ENCODE measurements around the gene FRS2.
"Not testable (repeated sequence)": the region's sequence is repeated elsewhere in the genome, so short reads cannot be mapped to it uniquely, and the experiment has no call there.

Gene FRS2

GRCh38 chr12:69440886-69441285 is 29.3 kb upstream of the FRS2 start:
- no peaks in the 10 kb centered on the region for H3K4me1 Mint-ChIP-seq (ENCODE audit: low read depth in 2 of 2)
- no peaks in the 10 kb centered on the region for H3K36me3 Mint-ChIP-seq (ENCODE audit: insufficient read depth)
- no peaks in the 10 kb centered on the region for H3K9me3 Mint-ChIP-seq
- H3K27me3 Mint-ChIP-seq = no peaks in the 10 kb centered on the region
- H3K4me3 Mint-ChIP-seq = no peak overlapping the region
- ATAC-seq (replicated peaks) = no peak
- H3K27ac Mint-ChIP-seq = no peak overlapping the region
- no peak for DNase-seq

GRCh38 chr12:69442894-69443293 is 27.3 kb upstream of the FRS2 start:
- no peak overlapping the region for H3K4me3 Mint-ChIP-seq
- H3K9me3 Mint-ChIP-seq = no peaks in the 10 kb centered on the region
- no peaks in the 10 kb centered on the region for H3K27me3 Mint-ChIP-seq
- no peaks in the 10 kb centered on the region for H3K36me3 Mint-ChIP-seq (ENCODE audit: insufficient read depth)
- no peak overlapping the region for H3K27ac Mint-ChIP-seq
- H3K4me1 Mint-ChIP-seq (ENCODE audit: low read depth in 2 of 2) = no peaks in the 10 kb centered on the region
- ATAC-seq (replicated peaks) (no peak), DNase-seq (no peak)

GRCh38 chr12:69443916-69444315 is 26.3 kb upstream of the FRS2 start:
- no peaks in the 10 kb centered on the region for H3K36me3 Mint-ChIP-seq (ENCODE audit: insufficient read depth)
- H3K4me1 Mint-ChIP-seq (ENCODE audit: low read depth in 2 of 2) = no peaks in the 10 kb centered on the region
- no peaks in the 10 kb centered on the region for H3K27me3 Mint-ChIP-seq
- no peak for ATAC-seq (replicated peaks)
- no peaks in the 10 kb centered on the region for H3K9me3 Mint-ChIP-seq
- no peak overlapping the region for H3K27ac Mint-ChIP-seq
- DNase-seq = no peak
- no peak overlapping the region for H3K4me3 Mint-ChIP-seq

GRCh38 chr12:69447892-69448291 is 22.3 kb upstream of the FRS2 start:
- H3K9me3 Mint-ChIP-seq = no peaks in the 10 kb centered on the region
- ATAC-seq (replicated peaks) = no peak
- H3K4me1 Mint-ChIP-seq (ENCODE audit: low read depth in 2 of 2) = no peaks in the 10 kb centered on the region
- no peak overlapping the region for H3K4me3 Mint-ChIP-seq
- no peaks in the 10 kb centered on the region for H3K27me3 Mint-ChIP-seq
- no peak for DNase-seq
- no peak overlapping the region for H3K27ac Mint-ChIP-seq
- no peaks in the 10 kb centered on the region for H3K36me3 Mint-ChIP-seq (ENCODE audit: insufficient read depth)

GRCh38 chr12:69452598-69453132 is 17.5 kb upstream of the FRS2 start:
- ATAC-seq (replicated peaks); H3K36me3 Mint-ChIP-seq (ENCODE audit: insufficient read depth); H3K4me1 Mint-ChIP-seq (ENCODE audit: low read depth in 2 of 2); H3K9me3 Mint-ChIP-seq; DNase-seq; H3K4me3 Mint-ChIP-seq; H3K27ac Mint-ChIP-seq: not testable (repeated sequence)
- H3K27me3 Mint-ChIP-seq = peaks cover 0 to 10% of the 10 kb centered on the region in 2 donors

GRCh38 chr12:69456239-69456638 is 13.9 kb upstream of the FRS2 start:
- DNase-seq (no peak), ATAC-seq (replicated peaks) (no peak)
- Mint-ChIP-seq H3K36me3 (ENCODE audit: insufficient read depth) (no peaks in the 10 kb centered on the region), H3K27me3 (peaks cover 0 to 16% of the 10 kb centered on the region in 2 donors), H3K27ac (no peak overlapping the region), H3K4me1 (ENCODE audit: low read depth in 2 of 2) (no peaks in the 10 kb centered on the region), H3K9me3 (no peaks in the 10 kb centered on the region), H3K4me3 (no peak overlapping the region)

GRCh38 chr12:69457433-69457832 is 12.8 kb upstream of the FRS2 start:
- Mint-ChIP-seq H3K4me1 (ENCODE audit: low read depth in 2 of 2) (no peaks in the 10 kb centered on the region), H3K4me3 (no peak overlapping the region), H3K9me3 (no peaks in the 10 kb centered on the region), H3K27me3 (peaks cover 0 to 16% of the 10 kb centered on the region in 2 donors), H3K27ac (no peak overlapping the region), H3K36me3 (ENCODE audit: insufficient read depth) (no peaks in the 10 kb centered on the region)
- ATAC-seq (replicated peaks) (no peak), DNase-seq (no peak)

- Mint-ChIP-seq H3K36me3 (ENCODE audit: insufficient read depth) (peaks cover 2% of the 10 kb centered on the region), H3K27ac (no peak overlapping the region), H3K4me3 (no peak overlapping the region), H3K9me3 (no peaks in the 10 kb centered on the region), H3K27me3 (peaks cover 0 to 16% of the 10 kb centered on the region in 2 donors), H3K4me1 (ENCODE audit: low read depth in 2 of 2) (no peaks in the 10 kb centered on the region)
- no peak for ATAC-seq (replicated peaks)
- no peak for DNase-seq
Measured at GRCh38 chr12:69459477-69459876, 10.7 kb upstream of the FRS2 start.

GRCh38 chr12:69464428-69464827 is 5.8 kb upstream of the FRS2 start:
- no peak overlapping the region for H3K27ac Mint-ChIP-seq
- no peaks in the 10 kb centered on the region for H3K4me1 Mint-ChIP-seq (ENCODE audit: low read depth in 2 of 2)
- H3K27me3 Mint-ChIP-seq = peaks cover 0 to 6% of the 10 kb centered on the region in 2 donors
- ATAC-seq (replicated peaks) (no peak), DNase-seq (no peak)
- no peak overlapping the region for H3K4me3 Mint-ChIP-seq
- no peaks in the 10 kb centered on the region for H3K9me3 Mint-ChIP-seq
- peaks cover 6% of the 10 kb centered on the region for H3K36me3 Mint-ChIP-seq (ENCODE audit: insufficient read depth)

- Mint-ChIP-seq H3K27me3 (no peaks in the 10 kb centered on the region), H3K4me1 (ENCODE audit: low read depth in 2 of 2) (peaks cover 5 to 14% of the 10 kb centered on the region in 2 donors), H3K27ac (no peak overlapping the region), H3K4me3 (no peak overlapping the region), H3K9me3 (no peaks in the 10 kb centered on the region), H3K36me3 (ENCODE audit: insufficient read depth) (peaks cover 9% of the 10 kb centered on the region)
- DNase-seq = no peak
- no peak for ATAC-seq (replicated peaks)
Measured at GRCh38 chr12:69466867-69467266, 3.3 kb upstream of the FRS2 start.

- Mint-ChIP-seq H3K27ac (no peak overlapping the region), H3K9me3 (no peaks in the 10 kb centered on the region), H3K4me1 (ENCODE audit: low read depth in 2 of 2) (peaks cover 10 to 19% of the 10 kb centered on the region in 2 donors), H3K36me3 (ENCODE audit: insufficient read depth) (peaks cover 9% of the 10 kb centered on the region), H3K4me3 (no peak overlapping the region), H3K27me3 (no peaks in the 10 kb centered on the region)
- DNase-seq = no peak
- ATAC-seq (replicated peaks) = no peak
Measured at GRCh38 chr12:69467366-69467765, 2.8 kb upstream of the FRS2 start.

GRCh38 chr12:69468237-69469026 is 1.8 kb upstream of the FRS2 start:
- H3K9me3 Mint-ChIP-seq = no peaks in the 10 kb centered on the region
- no peak overlapping the region for H3K4me3 Mint-ChIP-seq
- no peak overlapping the region for H3K27ac Mint-ChIP-seq
- ATAC-seq (replicated peaks) (no peak), DNase-seq (no peak)
- no peaks in the 10 kb centered on the region for H3K27me3 Mint-ChIP-seq
- H3K4me1 Mint-ChIP-seq (ENCODE audit: low read depth in 2 of 2) = peaks cover 18 to 29% of the 10 kb centered on the region in 2 donors
- H3K36me3 Mint-ChIP-seq (ENCODE audit: insufficient read depth) = peaks cover 7% of the 10 kb centered on the region

- H3K27ac Mint-ChIP-seq = peak overlapping the region; percentile 98
- DNase-seq (no peak), ATAC-seq (replicated peaks) (no peak)
- peak overlapping the region; percentile 97 for H3K4me3 Mint-ChIP-seq
- peaks cover 7% of the 10 kb centered on the region for H3K36me3 Mint-ChIP-seq (ENCODE audit: insufficient read depth)
- H3K4me1 Mint-ChIP-seq (ENCODE audit: low read depth in 2 of 2) = peaks cover 25 to 41% of the 10 kb centered on the region in 2 donors
- H3K9me3 Mint-ChIP-seq = no peaks in the 10 kb centered on the region
- no peaks in the 10 kb centered on the region for H3K27me3 Mint-ChIP-seq
Measured at GRCh38 chr12:69469854-69470188, 367 bp upstream of the FRS2 start.

- no peaks in the 10 kb centered on the region for H3K9me3 Mint-ChIP-seq
- H3K4me3 Mint-ChIP-seq = peak overlapping the region; percentile 97
- H3K4me1 Mint-ChIP-seq (ENCODE audit: low read depth in 2 of 2) = peaks cover 29 to 52% of the 10 kb centered on the region in 2 donors
- H3K27ac Mint-ChIP-seq = peak overlapping the region; percentile 98
- H3K36me3 Mint-ChIP-seq (ENCODE audit: insufficient read depth) = peaks cover 7% of the 10 kb centered on the region
- ATAC-seq (replicated peaks) (no peak), DNase-seq (peak in 1 of 3 experiments; percentile 2)
- no peaks in the 10 kb centered on the region for H3K27me3 Mint-ChIP-seq
Measured at GRCh38 chr12:69471076-69471430, 865 bp downstream of the FRS2 start.
